Measurements from ENCODE around the gene NEDD4L. TPM values are rescaled to one million over a fixed set of nuclear protein-coding genes. Genes with fewer than 3 reads are reported as not detected.

The NEDD4L gene
- total RNA-seq, 1 experiment from 2014 or later = 54.1 TPM

Other genes starting within 250 kb of the NEDD4L start
- 39.5 and 68.5 TPM in 2 replicates for gene ATP8B1, start 240.9 kb upstream of the NEDD4L start, total RNA-seq (2014; rRNA removed; shearing (Covaris generic))

Data from M059J (cell line).